GM18505 (cell line): Measurements from ENCODE around the gene CCL13.

Experiments
- ATAC-seq: cut with Tn5 transposase; IDR thresholded peaks from one replicate; pipeline ENCODE4 v1.9.1; 2021; ENCODE audit not compliant: unreplicated experiment
- POLR2A ChIP-seq: IDR thresholded peaks from 4 replicates; pipeline ENCODE4 v1.6.1; 2011; ENCODE audit warnings: borderline replicate concordance; ENCODE audit not compliant: insufficient read depth, insufficient read length; ENCODE audit errors: extremely low read depth

CCL13 gene

GRCh38 chr17:34383216-34383615, 26.9 kb downstream of the CCL13 start:
- no peak for TF ChIP-seq POLR2A
- no peak for ATAC-seq

GRCh38 chr17:34384271-34384670, 28.0 kb downstream of the CCL13 start:
- TF ChIP-seq POLR2A: no peak
- no peak for ATAC-seq

GRCh38 chr17:34384822-34385605, 28.7 kb downstream of the CCL13 start:
- no peak for TF ChIP-seq POLR2A

GRCh38 chr17:34386343-34386696, 30.0 kb downstream of the CCL13 start:
- TF ChIP-seq POLR2A: no peak

More at GRCh38 chr17:34384822-34385605, 28.7 kb downstream of the CCL13 start:
- ATAC-seq: no peak

GRCh38 chr17:34386697-34387550, 30.6 kb downstream of the CCL13 start:
- TF ChIP-seq POLR2A: no peak
- ATAC-seq: no peak

More at GRCh38 chr17:34386343-34386696, 30.0 kb downstream of the CCL13 start:
- no peak for ATAC-seq

- no peak for ATAC-seq
- TF ChIP-seq POLR2A: no peak
These were observed 31.3 kb downstream of the CCL13 start for GRCh38 chr17:34387566-34387965.

- TF ChIP-seq POLR2A: no peak
- no peak for ATAC-seq
These were observed 33.0 kb downstream of the CCL13 start for GRCh38 chr17:34389126-34389750.

- no peak for TF ChIP-seq POLR2A
- ATAC-seq: no peak
These were observed 34.4 kb downstream of the CCL13 start for GRCh38 chr17:34390649-34391048.

GRCh38 chr17:34391241-34391640, 35.0 kb downstream of the CCL13 start:
- TF ChIP-seq POLR2A: no peak
- no peak for ATAC-seq

- ATAC-seq: no peak
- no peak for TF ChIP-seq POLR2A
These were observed 37.1 kb downstream of the CCL13 start for GRCh38 chr17:34393401-34393800.

- TF ChIP-seq POLR2A: no peak
- no peak for ATAC-seq
These were observed 41.0 kb downstream of the CCL13 start for GRCh38 chr17:34397265-34397664.

GRCh38 chr17:34398990-34399389, 42.7 kb downstream of the CCL13 start:
- no peak for TF ChIP-seq POLR2A
- ATAC-seq: no peak

GRCh38 chr17:34399725-34400124, 43.4 kb downstream of the CCL13 start:
- no peak for ATAC-seq
- TF ChIP-seq POLR2A: no peak
